ENCODE results near the gene CATSPER1.

CATSPER1 gene

GRCh38 chr11:66026017-66026529, at the start of gene CATSPER1:
TSS of gene CATSPER1 (minus strand) at chr11:66026479. CDS start at chr11:66026379, 100 bp downstream.
- no peak for DNase-seq

- DNase-seq = no peak
These were observed 49.0 kb upstream of the CATSPER1 start for GRCh38 chr11:66075273-66075672.

- no peak for DNase-seq
These were observed 47.4 kb upstream of the CATSPER1 start for GRCh38 chr11:66073669-66074068.

GRCh38 chr11:66072518-66072917, 46.2 kb upstream of the CATSPER1 start:
- DNase-seq = no peak

GRCh38 chr11:66072081-66072480, 45.8 kb upstream of the CATSPER1 start:
- DNase-seq = no peak

- no peak for DNase-seq
These were observed 45.1 kb upstream of the CATSPER1 start for GRCh38 chr11:66071381-66071801.

GRCh38 chr11:66070604-66071380, 44.5 kb upstream of the CATSPER1 start:
- DNase-seq = no peak

- peak; percentile 30 for DNase-seq
These were observed 43.7 kb upstream of the CATSPER1 start, which contains the start of gene PACS1 for GRCh38 chr11:66069715-66070603. TSS of gene PACS1 (plus strand) at chr11:66070272. CDS start at chr11:66070487, 215 bp downstream.

GRCh38 chr11:66068923-66069714, 42.8 kb upstream of the CATSPER1 start:
- peak; percentile 41 for DNase-seq

- peak; percentile 1 for DNase-seq
These were observed 42.0 kb upstream of the CATSPER1 start for GRCh38 chr11:66068154-66068821.

GRCh38 chr11:66067640-66068039, 41.4 kb upstream of the CATSPER1 start:
- DNase-seq = no peak

GRCh38 chr11:66066751-66067150, 40.5 kb upstream of the CATSPER1 start:
- no peak for DNase-seq

- no peak for DNase-seq
These were observed 38.3 kb upstream of the CATSPER1 start for GRCh38 chr11:66064571-66064970.

- no peak for DNase-seq
These were observed 37.6 kb upstream of the CATSPER1 start for GRCh38 chr11:66063900-66064299.

- DNase-seq = no peak
These were observed 36.1 kb upstream of the CATSPER1 start for GRCh38 chr11:66062408-66062807.

- DNase-seq = no peak
These were observed 35.0 kb upstream of the CATSPER1 start for GRCh38 chr11:66061268-66061667.

GRCh38 chr11:66059966-66060680, 33.8 kb upstream of the CATSPER1 start:
- DNase-seq = no peak

- DNase-seq = no peak
These were observed 30.2 kb upstream of the CATSPER1 start for GRCh38 chr11:66056501-66056900.

GRCh38 chr11:66055021-66055420, 28.7 kb upstream of the CATSPER1 start:
- no peak for DNase-seq

- DNase-seq = no peak
These were observed 26.3 kb upstream of the CATSPER1 start for GRCh38 chr11:66052664-66052982.
